LNCAP (cell line): ENCODE results near the gene RPLP1.

ENCODE experiments used
- CTCF ChIP-seq: fragments of 450-650 bp; IDR thresholded peaks from 2 replicates; pipeline ENCODE4 v1.5.1; 2017; ENCODE audit warnings: mild to moderate bottlenecking

The RPLP1 gene

GRCh38 chr15:69502470-69503045, 49.9 kb downstream of the RPLP1 start:
- no peak; the same call in 1 of the 2 replicates for TF ChIP-seq CTCF

- TF ChIP-seq CTCF, result no peak
These were observed 51.9 kb downstream of the RPLP1 start for GRCh38 chr15:69504352-69505040.
